Activated T-helper 1 cell treated with anti-CD3 and anti-CD28 coated beads, Interleukin-12 subunit alpha, Interleukin-12 subunit beta, Interleukin-2, Interleukin-4 antibody, amounts not matched to agents 30 ng/mL and 10 ng/mL and 1 ng/mL, durations not matched to agents 14 hours and 24 hours and 36 hours (primary cell): ENCODE data around the gene COMMD2. TPM values are rescaled to one million over a fixed set of nuclear protein-coding genes. Genes with fewer than 3 reads are reported as not detected.
A peak's percentile ranks its signal among the peaks of the same experiment; 100 is the strongest.

ENCODE experiments used
- DNase-seq: peaks from one replicate; pipeline ENCODE4 v3.0.0; 2021; ENCODE audit warnings: low spot score
- H3K27ac Mint-ChIP-seq: one replicate; pipeline ENCODE4 v1.8.0; 2021; ENCODE audit warnings: mild to moderate bottlenecking, mixed read lengths
- H3K27me3 Mint-ChIP-seq: one replicate; pipeline ENCODE4 v1.8.0; 2022; ENCODE audit warnings: mild to moderate bottlenecking, moderate library complexity, mixed read lengths; ENCODE audit not compliant: insufficient read depth
- H3K36me3 Mint-ChIP-seq: one replicate; pipeline ENCODE4 v1.8.0; 2021; ENCODE audit warnings: low read depth, mixed read lengths
- H3K4me1 Mint-ChIP-seq: one replicate; pipeline ENCODE4 v1.8.0; 2021; ENCODE audit warnings: low read depth, mixed read lengths
- H3K4me3 Mint-ChIP-seq: one replicate; pipeline ENCODE4 v1.8.0; 2021; ENCODE audit warnings: mild to moderate bottlenecking, moderate library complexity, mixed read lengths
- H3K9me3 Mint-ChIP-seq: one replicate; pipeline ENCODE4 v1.8.0; 2021; ENCODE audit warnings: mixed read lengths
- intact Hi-C: fragments of 100-400 bp; cut with micrococcal nuclease; formaldehyde crosslinking; loops from one replicate; pipeline ENCODE4 v1.15.1; 2024
- total RNA-seq: library from RNA; stranded (reverse); gene quantifications from 2 replicates; pipeline ENCODE4 v1.2.3, GENCODE V29; 2022

The COMMD2 gene
- total RNA-seq, 1 donor from 2014 or later = 44.2 TPM

GRCh38 chr3:149777414-149778214 lies 25.3 kb upstream of the COMMD2 start:
- H3K27me3 Mint-ChIP-seq = peaks cover 2% of the 10 kb centered on the region
- H3K4me3 Mint-ChIP-seq = no peak overlapping the region
- H3K9me3 Mint-ChIP-seq = no peaks in the 10 kb centered on the region
- H3K4me1 Mint-ChIP-seq = no peaks in the 10 kb centered on the region
- intact Hi-C loops = no loop called here
- no peak for DNase-seq
- H3K36me3 Mint-ChIP-seq = no peaks in the 10 kb centered on the region
- H3K27ac Mint-ChIP-seq = no peak overlapping the region

- Mint-ChIP-seq H3K36me3 (no peaks in the 10 kb centered on the region), H3K27ac (no peak overlapping the region), H3K27me3 (peaks cover 2% of the 10 kb centered on the region), H3K4me1 (no peaks in the 10 kb centered on the region), H3K4me3 (no peak overlapping the region), H3K9me3 (no peaks in the 10 kb centered on the region)
- intact Hi-C loops = no loop called here
- DNase-seq = no peak
Measured at GRCh38 chr3:149776170-149776569, 23.9 kb upstream of the COMMD2 start.

- Mint-ChIP-seq H3K27ac (no peak overlapping the region), H3K27me3 (peaks cover 12% of the 10 kb centered on the region), H3K36me3 (no peaks in the 10 kb centered on the region), H3K4me1 (no peaks in the 10 kb centered on the region), H3K4me3 (no peak overlapping the region), H3K9me3 (no peaks in the 10 kb centered on the region)
- intact Hi-C loops = loop anchor here (5.0 kb wide), 1 partner anchor 281 kb away; no protein-coding TSS in a partner anchor
- DNase-seq = no peak
Measured at GRCh38 chr3:149772861-149773260, 20.6 kb upstream of the COMMD2 start.

- Mint-ChIP-seq H3K36me3 (no peaks in the 10 kb centered on the region), H3K27ac (no peak overlapping the region), H3K4me1 (no peaks in the 10 kb centered on the region), H3K4me3 (no peak overlapping the region), H3K27me3 (peaks cover 12% of the 10 kb centered on the region), H3K9me3 (no peaks in the 10 kb centered on the region)
- intact Hi-C loops = loop anchor here (1.0 to 5.0 kb wide), 4 partner anchors 202 to 279 kb away; no protein-coding TSS in a partner anchor
- no peak for DNase-seq
Measured at GRCh38 chr3:149771652-149772271, 19.5 kb upstream of the COMMD2 start.

- intact Hi-C loops = loop anchor here (5.0 kb wide), 1 partner anchor 278 kb away; no protein-coding TSS in a partner anchor
- Mint-ChIP-seq H3K27me3 (peaks cover 18% of the 10 kb centered on the region), H3K9me3 (no peaks in the 10 kb centered on the region), H3K36me3 (no peaks in the 10 kb centered on the region), H3K4me1 (no peaks in the 10 kb centered on the region), H3K27ac (no peak overlapping the region), H3K4me3 (no peak overlapping the region)
- DNase-seq = no peak
Measured at GRCh38 chr3:149770246-149770645, 18.0 kb upstream of the COMMD2 start.

- H3K27me3 Mint-ChIP-seq = peaks cover 20% of the 10 kb centered on the region
- no peaks in the 10 kb centered on the region for H3K4me1 Mint-ChIP-seq
- no peak overlapping the region for H3K27ac Mint-ChIP-seq
- no peak overlapping the region for H3K4me3 Mint-ChIP-seq
- intact Hi-C loops = no loop called here
- no peak for DNase-seq
- no peaks in the 10 kb centered on the region for H3K36me3 Mint-ChIP-seq
- no peaks in the 10 kb centered on the region for H3K9me3 Mint-ChIP-seq
Measured at GRCh38 chr3:149768704-149769103, 16.4 kb upstream of the COMMD2 start.

- intact Hi-C loops = no loop called here
- Mint-ChIP-seq H3K27ac (no peak overlapping the region), H3K36me3 (no peaks in the 10 kb centered on the region), H3K9me3 (no peaks in the 10 kb centered on the region), H3K4me1 (no peaks in the 10 kb centered on the region), H3K4me3 (no peak overlapping the region), H3K27me3 (peaks cover 20% of the 10 kb centered on the region)
- no peak for DNase-seq
Measured at GRCh38 chr3:149767720-149768119, 15.4 kb upstream of the COMMD2 start.

GRCh38 chr3:149765762-149766334 lies 13.6 kb upstream of the COMMD2 start:
- Mint-ChIP-seq H3K9me3 (no peaks in the 10 kb centered on the region), H3K4me3 (no peak overlapping the region), H3K4me1 (no peaks in the 10 kb centered on the region), H3K36me3 (no peaks in the 10 kb centered on the region), H3K27ac (no peak overlapping the region), H3K27me3 (peaks cover 17% of the 10 kb centered on the region)
- intact Hi-C loops = no loop called here
- DNase-seq = no peak

GRCh38 chr3:149764302-149764701 lies 12.0 kb upstream of the COMMD2 start:
- no peaks in the 10 kb centered on the region for H3K4me1 Mint-ChIP-seq
- H3K27ac Mint-ChIP-seq = no peak overlapping the region
- H3K36me3 Mint-ChIP-seq = no peaks in the 10 kb centered on the region
- no peaks in the 10 kb centered on the region for H3K9me3 Mint-ChIP-seq
- H3K4me3 Mint-ChIP-seq = no peak overlapping the region
- H3K27me3 Mint-ChIP-seq = peaks cover 19% of the 10 kb centered on the region
- intact Hi-C loops = no loop called here
- DNase-seq = no peak

- intact Hi-C loops = no loop called here
- DNase-seq = no peak
- no peaks in the 10 kb centered on the region for H3K4me1 Mint-ChIP-seq
- H3K4me3 Mint-ChIP-seq = no peak overlapping the region
- H3K36me3 Mint-ChIP-seq = no peaks in the 10 kb centered on the region
- no peak overlapping the region for H3K27ac Mint-ChIP-seq
- peaks cover 18% of the 10 kb centered on the region for H3K27me3 Mint-ChIP-seq
- no peaks in the 10 kb centered on the region for H3K9me3 Mint-ChIP-seq
Measured at GRCh38 chr3:149763565-149764195, 11.4 kb upstream of the COMMD2 start.

GRCh38 chr3:149753717-149754116 lies 1.4 kb upstream of the COMMD2 start:
- peaks cover 4% of the 10 kb centered on the region for H3K36me3 Mint-ChIP-seq
- no peak overlapping the region for H3K27ac Mint-ChIP-seq

GRCh38 chr3:149752788-149753136 lies 473 bp upstream of the COMMD2 start:
- peak overlapping the region; percentile 95 for H3K4me3 Mint-ChIP-seq
- H3K27ac Mint-ChIP-seq = peak overlapping the region; percentile 59
- peaks cover 4% of the 10 kb centered on the region for H3K27me3 Mint-ChIP-seq
- H3K4me1 Mint-ChIP-seq = peaks cover 14% of the 10 kb centered on the region
- DNase-seq = no peak
- intact Hi-C loops = loop anchor here (1.0 to 10.0 kb wide), 7 partner anchors 49 to 795 kb away; partner anchors contain the start of genes EIF2A, GYG1, RNF13 and SERP1
- H3K36me3 Mint-ChIP-seq = peaks cover 12% of the 10 kb centered on the region
- H3K9me3 Mint-ChIP-seq = no peaks in the 10 kb centered on the region

More at GRCh38 chr3:149753717-149754116, 1.4 kb upstream of the COMMD2 start:
- Mint-ChIP-seq H3K9me3 (no peaks in the 10 kb centered on the region), H3K4me1 (peaks cover 14% of the 10 kb centered on the region), H3K27me3 (peaks cover 4% of the 10 kb centered on the region), H3K4me3 (peak overlapping the region; percentile 95)
- no peak for DNase-seq
- intact Hi-C loops = loop anchor here (2.0 to 10.0 kb wide), 5 partner anchors 97 to 794 kb away; partner anchors contain the start of genes EIF2A, GYG1 and SERP1
